ENCODE data around the gene TNKS2.

DNA sequence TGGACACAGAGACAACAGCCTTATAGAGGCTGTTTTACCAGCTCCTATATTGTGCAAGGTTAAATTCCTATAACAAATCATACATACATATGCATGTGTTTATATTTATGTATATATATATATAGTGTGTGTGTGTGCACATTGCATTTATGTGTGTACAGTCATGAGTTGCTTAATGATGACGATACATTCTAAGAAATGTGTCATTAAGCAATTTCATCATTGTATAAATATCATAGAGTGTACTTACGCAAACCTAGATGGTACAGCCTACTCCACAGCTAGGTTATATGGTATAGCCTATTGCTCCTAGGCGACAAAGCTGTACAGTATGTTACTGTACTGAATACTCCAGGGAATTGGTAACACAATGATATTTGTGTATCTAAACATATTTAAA, 30.1 kb upstream of the TNKS2 start:
- TF ChIP-seq, protein P1, sequence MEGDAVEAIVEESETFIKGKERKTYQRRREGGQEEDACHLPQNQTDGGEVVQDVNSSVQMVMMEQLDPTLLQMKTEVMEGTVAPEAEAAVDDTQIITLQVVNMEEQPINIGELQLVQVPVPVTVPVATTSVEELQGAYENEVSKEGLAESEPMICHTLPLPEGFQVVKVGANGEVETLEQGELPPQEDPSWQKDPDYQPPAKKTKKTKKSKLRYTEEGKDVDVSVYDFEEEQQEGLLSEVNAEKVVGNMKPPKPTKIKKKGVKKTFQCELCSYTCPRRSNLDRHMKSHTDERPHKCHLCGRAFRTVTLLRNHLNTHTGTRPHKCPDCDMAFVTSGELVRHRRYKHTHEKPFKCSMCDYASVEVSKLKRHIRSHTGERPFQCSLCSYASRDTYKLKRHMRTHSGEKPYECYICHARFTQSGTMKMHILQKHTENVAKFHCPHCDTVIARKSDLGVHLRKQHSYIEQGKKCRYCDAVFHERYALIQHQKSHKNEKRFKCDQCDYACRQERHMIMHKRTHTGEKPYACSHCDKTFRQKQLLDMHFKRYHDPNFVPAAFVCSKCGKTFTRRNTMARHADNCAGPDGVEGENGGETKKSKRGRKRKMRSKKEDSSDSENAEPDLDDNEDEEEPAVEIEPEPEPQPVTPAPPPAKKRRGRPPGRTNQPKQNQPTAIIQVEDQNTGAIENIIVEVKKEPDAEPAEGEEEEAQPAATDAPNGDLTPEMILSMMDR (IDR thresholded peaks at IDR 0.05) = no peak
- no peak for TF ChIP-seq NRF1 (IDR thresholded peaks at IDR 0.05; ENCODE audit: low read depth, low read length)
- no peak for TF ChIP-seq GATA2 (CRISPR knock-in tag; IDR thresholded peaks at IDR 0.05)
- no peak for TF ChIP-seq PBX3 (IDR thresholded peaks at IDR 0.05)
